IMR-90 (cell line): ENCODE data around the gene GLMP. TPM values are rescaled to one million over a fixed set of nuclear protein-coding genes. Genes with fewer than 3 reads are reported as not detected.
A peak's percentile ranks its signal among the peaks of the same experiment; 100 is the strongest.

Experiments used
- ATAC-seq: fragments of 200-7000 bp; cut with Tn5 transposase; 2 replicates; pipeline ENCODE4 v1.9.1; 2020; ENCODE audit warnings: low read depth, mild to moderate bottlenecking, moderate library complexity
- BruUV-seq: library from RNA; stranded (reverse); fragments of 400-500 nt; replicated peaks from 2 replicates; lab custom pipeline; 2021; lab: Mats Ljungman, UMichigan
- CTCF ChIA-PET: fragments of 300-600 bp; formaldehyde crosslinking; extraction: SDS; loops from one replicate; lab custom pipeline; 2021; ENCODE audit warnings: antibody characterized with exemption; lab: Yijun Ruan, JAX
- POLR2A ChIA-PET: fragments of 300-600 bp; sonication (Branson Sonifier 250); formaldehyde crosslinking; loops from one replicate; lab custom pipeline; 2022; ENCODE audit warnings: antibody characterized with exemption; ENCODE audit not compliant: unreplicated experiment; lab: Charles Lee
- DNase-seq: peaks from one replicate; pipeline ENCODE4 v3.0.0; 2013
- H2AFZ ChIP-seq: replicated peaks from 2 replicates; pipeline ENCODE3; 2013; ENCODE audit warnings: low read length, mild to moderate bottlenecking; ENCODE audit not compliant: poor library complexity
- H2AK5ac ChIP-seq: 2 replicates; pipeline ENCODE4 v1.6.1; 2013; ENCODE audit warnings: low read depth, low read length, inconsistent platforms
- H2AK9ac ChIP-seq: replicated peaks from 2 replicates; pipeline ENCODE3; 2013; ENCODE audit warnings: mild to moderate bottlenecking, low read depth, low read length, moderate library complexity; ENCODE audit not compliant: poor library complexity
- H2BK120ac ChIP-seq: 2 replicates; pipeline ENCODE4 v1.6.1; 2013; ENCODE audit warnings: low read depth, low read length, inconsistent platforms
- H2BK15ac ChIP-seq: 3 replicates; pipeline ENCODE4 v1.6.1; 2013; ENCODE audit warnings: low read depth, low read length, inconsistent platforms
- H2BK20ac ChIP-seq: 2 replicates; pipeline ENCODE4 v1.6.1; 2013; ENCODE audit warnings: low read depth, mild to moderate bottlenecking, inconsistent platforms, low read length, moderate library complexity
- H2BK5ac ChIP-seq: 2 replicates; pipeline ENCODE4 v1.6.1; 2013; ENCODE audit warnings: mild to moderate bottlenecking, low read depth, low read length, inconsistent platforms; ENCODE audit not compliant: poor library complexity, severe bottlenecking
- H3K14ac ChIP-seq: replicated peaks from 2 replicates; pipeline ENCODE4 v1.6.1; 2013; ENCODE audit warnings: low read depth, low read length, inconsistent platforms
- H3K18ac ChIP-seq: 2 replicates; pipeline ENCODE4 v1.6.1; 2013; ENCODE audit warnings: low read depth, low read length, control low read depth
- H3K23ac ChIP-seq: 2 replicates; pipeline ENCODE4 v1.6.1; 2013; ENCODE audit warnings: low read depth, low read length, inconsistent platforms
- H3K27ac ChIP-seq: 2 replicates; pipeline ENCODE4 v1.5.1; 2013; ENCODE audit warnings: mild to moderate bottlenecking, control low read depth, low read length; ENCODE audit not compliant: insufficient read depth
- H3K27me3 ChIP-seq: 2 replicates; pipeline ENCODE4 v1.6.1; 2013; ENCODE audit warnings: low read length; ENCODE audit not compliant: control insufficient read depth, insufficient read depth
- H3K36me3 ChIP-seq: 2 replicates; pipeline ENCODE4 v1.6.1; 2013; ENCODE audit warnings: low read length, mixed read lengths; ENCODE audit not compliant: control insufficient read depth, insufficient read depth
- H3K4ac ChIP-seq: 2 replicates; pipeline ENCODE4 v1.6.1; 2013; ENCODE audit warnings: low read depth, low read length, inconsistent platforms
- H3K4me1 ChIP-seq: 2 replicates; pipeline ENCODE4 v1.6.1; 2013; ENCODE audit warnings: low read length, mixed read lengths; ENCODE audit not compliant: control insufficient read depth, insufficient read depth
- H3K4me2 ChIP-seq: 2 replicates; pipeline ENCODE4 v1.6.1; 2013; ENCODE audit warnings: low read depth, mild to moderate bottlenecking, control low read depth, low read length, moderate library complexity
- H3K4me3 ChIP-seq: 2 replicates; pipeline ENCODE4 v1.5.1; 2013; ENCODE audit warnings: low read depth, mild to moderate bottlenecking, control low read depth, low read length, moderate library complexity; ENCODE audit not compliant: insufficient read depth
- H3K56ac ChIP-seq: 2 replicates; pipeline ENCODE4 v1.6.1; 2013; ENCODE audit warnings: low read length, inconsistent platforms; ENCODE audit not compliant: insufficient read depth; ENCODE audit errors: extremely low read depth
- H3K79me1 ChIP-seq, 2 experiments: 2 replicates each; pipeline ENCODE4 v1.6.1; 2013; ENCODE audit warnings: low read length in 2 of 2, inconsistent platforms in 1 of 2, low read depth in 1 of 2
- H3K9ac ChIP-seq: 2 replicates; pipeline ENCODE4 v1.6.1; 2013; ENCODE audit warnings: low read depth, low read length, control low read depth
- H3K9me1 ChIP-seq: 2 replicates; pipeline ENCODE4 v1.6.1; 2013; ENCODE audit warnings: low read length, inconsistent platforms; ENCODE audit not compliant: insufficient read depth
- H3K9me3 ChIP-seq: 2 replicates; pipeline ENCODE4 v1.6.1; 2013; ENCODE audit warnings: low read length; ENCODE audit not compliant: control insufficient read depth, insufficient read depth
- H4K20me1 ChIP-seq: 2 replicates; pipeline ENCODE4 v1.6.1; 2013; ENCODE audit warnings: low read length, inconsistent platforms; ENCODE audit not compliant: insufficient read depth
- H4K5ac ChIP-seq: 2 replicates; pipeline ENCODE4 v1.6.1; 2013; ENCODE audit warnings: mild to moderate bottlenecking, low read depth, low read length, control low read depth
- H4K8ac ChIP-seq, 2 experiments: 2 replicates each; pipeline ENCODE4 v1.6.1; 2013; ENCODE audit warnings: low read depth in 2 of 2, low read length in 2 of 2, control low read depth in 1 of 2, inconsistent platforms in 1 of 2
- H4K91ac ChIP-seq: 2 replicates; pipeline ENCODE4 v1.6.1; 2013; ENCODE audit warnings: low read depth, low read length, inconsistent platforms; ENCODE audit not compliant: insufficient read depth
- POLR2A ChIP-seq: IDR thresholded peaks from 2 replicates; pipeline ENCODE4 v1.6.1; 2012; ENCODE audit warnings: mild to moderate bottlenecking, low read depth, low read length
- RAD21 ChIP-seq: IDR thresholded peaks from 2 replicates; pipeline ENCODE4 v1.6.1; 2012; ENCODE audit warnings: low read length, improper control_type of control experiment
- WGBS, 2 experiments: methylation state at CpG; one replicate each; pipeline versions ENCODE4 v1.1.5 to v1.1.7; 2013; ENCODE audit warnings: missing lambda C conversion rate in 2 of 2; ENCODE audit not compliant: insufficient read length in 1 of 2; ENCODE audit errors: extremely low coverage in 2 of 2; 5-methylcytosine and 5-hydroxymethylcytosine counted together
- dilution Hi-C: fragments of 300-500 bp; cut with HindIII; formaldehyde crosslinking; loops from one replicate; pipeline ENCODE4 v1.14.3; 2018; ENCODE audit warnings: low sequenced_read_pairs; ENCODE audit not compliant: unreplicated experiment
- in situ Hi-C: fragments of 300-500 bp; cut with MboI; formaldehyde crosslinking; loops from 3 replicates; pipeline ENCODE4 v1.14.3; 2019; ENCODE audit warnings: low sequenced_read_pairs, inconsistent platforms, mixed read lengths
- intact Hi-C: fragments of 100-400 bp; cut with micrococcal nuclease; formaldehyde crosslinking; loops from 2 replicates; pipeline ENCODE4 v1.10.0; 2022
- polyA plus RNA-seq, 3 experiments: library from polyadenylated mRNA; depleted of rRNA; stranded (reverse); fragments of >200 nt; gene quantifications; 2 replicates each; pipeline ENCODE4 v1.2.3, GENCODE V29; 2012; ENCODE audit warnings: low replicate concordance in 1 of 3
- total RNA-seq: library from RNA; depleted of rRNA; stranded (reverse); fragments of >200 nt; gene quantifications from 2 replicates; pipeline ENCODE4 v1.2.3, GENCODE V29; 2012

GLMP gene
- total and polyA plus RNA-seq, 2 of the 4 experiments (the other 2 are of a cell fraction): 32.6 to 43.1 TPM

DNA sequence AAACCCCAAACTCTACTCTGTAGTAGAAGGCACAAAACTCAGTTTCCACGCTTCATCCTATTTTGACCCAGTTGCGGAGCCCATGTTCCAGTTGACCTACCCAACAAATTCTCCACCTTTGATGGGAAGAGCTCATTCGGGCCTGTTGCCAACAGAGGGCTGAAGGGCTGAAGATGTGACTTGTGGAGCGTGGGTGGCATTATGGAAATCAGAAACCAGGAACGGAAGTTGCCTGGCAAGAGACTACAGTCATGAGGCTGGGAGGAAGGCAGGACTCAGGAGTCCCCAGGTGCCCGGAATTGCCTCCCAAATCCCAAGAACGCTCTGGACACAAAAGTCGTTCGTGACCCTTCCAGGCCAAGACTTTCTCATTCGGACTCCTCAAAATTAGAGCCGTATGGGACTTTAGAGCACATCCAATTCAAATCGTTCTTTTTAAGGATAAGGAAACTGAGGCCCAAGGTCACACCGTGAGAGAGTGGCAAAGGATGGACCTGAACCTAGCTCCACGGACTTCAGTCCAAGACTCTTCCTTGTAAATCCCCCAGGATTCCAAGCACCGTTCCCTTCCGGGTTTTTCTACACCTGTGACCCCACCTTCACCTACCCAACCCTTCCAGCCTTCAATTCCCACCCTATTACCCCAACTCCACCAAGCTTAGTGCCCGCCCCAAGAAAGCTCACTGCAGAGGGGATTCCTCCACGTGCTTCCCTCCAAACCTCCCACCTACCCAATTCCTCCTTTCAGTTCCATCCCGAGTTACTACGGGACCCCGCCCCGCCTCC, 13.6 kb downstream of the GLMP start:
- H3K4me1 ChIP-seq: peaks cover 9% of the 10 kb centered on the region
- H3K14ac ChIP-seq: peak overlapping the region; percentile 88
- H4K8ac ChIP-seq: peak overlapping the region; percentile 72 to 74
- in situ Hi-C loops (no loop called here), intact Hi-C loops (no loop called here), dilution Hi-C loops (no loop called here)
- peak overlapping the region; percentile 35; the same call in 1 of the 2 replicates for H3K18ac ChIP-seq
- H2AK9ac ChIP-seq: peak overlapping the region; percentile 90
- peak overlapping the region; percentile 78 for H3K27ac ChIP-seq
- peaks cover 32% of the 10 kb centered on the region for H4K20me1 ChIP-seq
- peak overlapping the region; percentile 79 for H3K56ac ChIP-seq
- peak overlapping the region; percentile 25 for H3K23ac ChIP-seq
- peaks cover 17% of the 10 kb centered on the region for H3K36me3 ChIP-seq
- peak overlapping the region; percentile 86 for H3K9ac ChIP-seq
- CTCF ChIA-PET: interaction anchor here (0.6 to 1.0 kb wide), 2 partner anchors 17 to 342 kb away, joined by 3 to 7 read pairs; partner anchors contain the start of gene VHLL
- no TSS peak for BruUV-seq
- peaks cover 45 to 71% of the 10 kb centered on the region in 2 experiments; a peak in 3 of 4 replicates for H3K79me1 ChIP-seq
- POLR2A ChIA-PET: interaction anchor here (0.6 to 1.7 kb wide), 4 partner anchors 14 to 69 kb away, joined by 3 to 8 read pairs (median 4); partner anchors contain the start of genes GLMP and PMF1
- peak; percentile 18; the same call in 1 of the 2 replicates for TF ChIP-seq POLR2A
- no peak for TF ChIP-seq RAD21
- peak overlapping the region; percentile 4 for H2BK5ac ChIP-seq
- H2BK15ac ChIP-seq: no peak overlapping the region; the same call in 2 of the 3 replicates
- WGBS, 2 experiments: 6% methylated on average over 3 of the region's 22 CpGs; no CpG with 5 or more reads in 1 of the 2 experiments
- H2BK120ac ChIP-seq: no peak overlapping the region
- peak overlapping the region; percentile 67 for H3K4me3 ChIP-seq
- peak overlapping the region; percentile 90 for H3K4me2 ChIP-seq
- H4K5ac ChIP-seq: peak overlapping the region; percentile 55
- no peaks in the 10 kb centered on the region for H3K27me3 ChIP-seq
- H3K9me1 ChIP-seq: peaks cover 7% of the 10 kb centered on the region
- H3K4ac ChIP-seq: peak overlapping the region; percentile 53
- no peak overlapping the region for H2BK20ac ChIP-seq
- H2AK5ac ChIP-seq: peak overlapping the region; percentile 76; the same call in 1 of the 2 replicates
- H3K9me3 ChIP-seq: no peaks in the 10 kb centered on the region
- peak overlapping the region; percentile 21 for H4K91ac ChIP-seq
- ATAC-seq (no peak), DNase-seq (peak; percentile 45)
- H2AFZ ChIP-seq: peak overlapping the region; percentile 65
